T-cell (primary cell): ENCODE data around the gene CCDC81. TPM values are rescaled to one million over a fixed set of nuclear protein-coding genes. Genes with fewer than 3 reads are reported as not detected.

ENCODE experiments used
- ATAC-seq, 4 experiments: fragments of 200-7000 bp in 3 of 4; fragments of 150-1000 bp in 1 of 4; cut with Tn5 transposase; replicated peaks in 1 of 4; 1 replicate in 3 of 4; 2 replicates in 1 of 4; pipeline ENCODE4 v1.10.0; 2021; ENCODE audit warnings: moderate library complexity in 3 of 4, mild to moderate bottlenecking in 2 of 4, moderate number of reproducible peaks in 1 of 4
- CTCF ChIA-PET, 2 donors: fragments of 300-600 bp; sonication (Branson Sonifier 250); formaldehyde crosslinking; loops; one replicate each; lab custom pipeline; 2022; ENCODE audit warnings: antibody characterized with exemption in 2 of 2; lab: Charles Lee
- POLR2A ChIA-PET, 2 donors: fragments of 300-600 bp; sonication (Branson Sonifier 250); formaldehyde crosslinking; loops; one replicate each; lab custom pipeline; 2022; ENCODE audit warnings: antibody characterized with exemption in 2 of 2; lab: Charles Lee
- DNase-seq, 35 experiments: peaks; one replicate each; pipeline versions ENCODE4 v3.0.0 to v3.0.0-alpha.2; 2013 to 2023
- H3K27ac ChIP-seq: one replicate; pipeline ENCODE4 v1.5.1; 2013; ENCODE audit warnings: low read length
- H3K27me3 ChIP-seq, 2 experiments: replicated peaks in 1 of 2; 1 replicate in 1 of 2; 2 replicates in 1 of 2; pipeline versions ENCODE4 v1.6.1 to v1.7.0; 2013; ENCODE audit warnings: low read length in 1 of 2, mixed read lengths in 1 of 2; ENCODE audit not compliant: control insufficient read depth in 2 of 2, insufficient read depth in 2 of 2; ENCODE audit errors: extremely low read depth in 1 of 2
- H3K36me3 ChIP-seq, 2 donors: 1 replicate in 1 of 2; 2 replicates in 1 of 2; pipeline versions ENCODE4 v1.6.1 to v1.7.0; 2013; ENCODE audit warnings: low read length in 1 of 2; ENCODE audit not compliant: control insufficient read depth in 2 of 2, insufficient read depth in 1 of 2; ENCODE audit errors: extremely low read depth in 1 of 2
- H3K4me1 ChIP-seq, 2 experiments: 1 replicate in 1 of 2; 2 replicates in 1 of 2; pipeline versions ENCODE4 v1.6.1 to v1.7.0; 2013; ENCODE audit warnings: low read length in 2 of 2, mixed read lengths in 1 of 2; ENCODE audit not compliant: insufficient read depth in 2 of 2, control insufficient read depth in 1 of 2; ENCODE audit errors: extremely low read depth in 1 of 2
- H3K4me3 ChIP-seq, 2 donors: 1 replicate in 1 of 2; 2 replicates in 1 of 2; pipeline versions ENCODE4 v1.5.1 to v1.7.0; 2013; ENCODE audit warnings: mild to moderate bottlenecking in 2 of 2, low read length in 1 of 2, moderate library complexity in 1 of 2; ENCODE audit not compliant: control insufficient read depth in 1 of 2; ENCODE audit errors: extremely low read depth in 1 of 2
- H3K9me3 ChIP-seq: 2 replicates; pipeline ENCODE4 v1.7.0; 2013
- H3K27ac Mint-ChIP-seq, 2 donors: one replicate each; pipeline ENCODE4 v1.8.0; 2020 to 2021; ENCODE audit warnings: mild to moderate bottlenecking in 2 of 2, mixed read lengths in 2 of 2
- H3K27me3 Mint-ChIP-seq, 2 donors: one replicate each; pipeline ENCODE4 v1.8.0; 2021 to 2022; ENCODE audit warnings: mixed read lengths in 2 of 2
- H3K36me3 Mint-ChIP-seq: one replicate; pipeline ENCODE4 v1.8.0; 2021; ENCODE audit warnings: mixed read lengths
- H3K4me1 Mint-ChIP-seq, 3 donors: one replicate each; pipeline ENCODE4 v1.8.0; 2020 to 2022; ENCODE audit warnings: mixed read lengths in 3 of 3, mild to moderate bottlenecking in 1 of 3
- H3K4me3 Mint-ChIP-seq, 3 donors: one replicate each; pipeline ENCODE4 v1.8.0; 2020 to 2022; ENCODE audit warnings: mild to moderate bottlenecking in 3 of 3, mixed read lengths in 3 of 3, moderate library complexity in 3 of 3
- H3K9me3 Mint-ChIP-seq, 3 donors: one replicate each; pipeline ENCODE4 v1.8.0; 2020 to 2022; ENCODE audit warnings: mixed read lengths in 3 of 3
- WGBS: methylation state at CpG from one replicate; pipeline ENCODE4 v1.1.5; 2013; ENCODE audit warnings: missing lambda C conversion rate; ENCODE audit not compliant: insufficient coverage; 5-methylcytosine and 5-hydroxymethylcytosine counted together
- total RNA-seq, 35 experiments: library from RNA in 6 of 35; stranded (reverse) in 6 of 35; fragments of 120-200 nt in 1 of 35; gene quantifications; one replicate each; pipeline versions ENCODE4 v1.2.1 to v1.2.4 and lab custom pipeline; 2013 to 2026

CCDC81 gene
- total RNA-seq, 5 donors from 2014 or later (not counting 1 experiment from before 2014, with no cell fraction given), result 0.47 to 1.3 (median 0.85) TPM

GRCh38 chr11:86370171-86370570, 4.5 kb upstream of the CCDC81 start:
- 94% methylated on average over 2 of the region's 4 CpGs for WGBS
- Histone ChIP-seq H3K27ac (no peak overlapping the region), H3K27me3 (peaks cover 0 to 4% of the 10 kb centered on the region in 2 experiments), H3K4me1 (no peaks in the 10 kb centered on the region), H3K9me3 (no peaks in the 10 kb centered on the region), H3K4me3 (no peak overlapping the region), H3K36me3 (no peaks in the 10 kb centered on the region)
- ChIA-PET CTCF (no interaction called here), POLR2A (no interaction called here)
- Mint-ChIP-seq H3K27ac (no peak overlapping the region), H3K36me3 (peaks cover 4% of the 10 kb centered on the region), H3K4me3 (no peak overlapping the region), H3K4me1 (no peaks in the 10 kb centered on the region), H3K9me3 (no peaks in the 10 kb centered on the region), H3K27me3 (peaks cover 4 to 6% of the 10 kb centered on the region in 2 donors)
- DNase-seq, result no peak
- ATAC-seq, result no peak

GRCh38 chr11:86370922-86371594, 3.6 kb upstream of the CCDC81 start:
- WGBS, result 58% methylated on average over 3 of the region's 6 CpGs
- no peak overlapping the region for H3K4me3 Mint-ChIP-seq
- H3K36me3 Mint-ChIP-seq, result no peaks in the 10 kb centered on the region
- ATAC-seq (no peak), DNase-seq (no peak)
- Histone ChIP-seq H3K4me3 (no peak overlapping the region), H3K27me3 (peaks cover 0 to 4% of the 10 kb centered on the region in 2 experiments), H3K36me3 (no peaks in the 10 kb centered on the region), H3K9me3 (no peaks in the 10 kb centered on the region), H3K27ac (no peak overlapping the region), H3K4me1 (no peaks in the 10 kb centered on the region)
- no peak overlapping the region for H3K27ac Mint-ChIP-seq
- POLR2A ChIA-PET, result no interaction called here
- CTCF ChIA-PET, result interaction anchor here in 1 of 2 donors (0.6 kb wide), 1 partner anchor 17 kb away, joined by 3 read pairs; no protein-coding TSS in a partner anchor
- no peaks in the 10 kb centered on the region for H3K9me3 Mint-ChIP-seq
- H3K27me3 Mint-ChIP-seq, result peaks cover 4 to 6% of the 10 kb centered on the region in 2 donors
- H3K4me1 Mint-ChIP-seq, result no peaks in the 10 kb centered on the region

GRCh38 chr11:86372041-86372440, 2.6 kb upstream of the CCDC81 start:
- no peak overlapping the region for H3K27ac ChIP-seq
- no peaks in the 10 kb centered on the region for H3K36me3 ChIP-seq
- H3K9me3 ChIP-seq, result no peaks in the 10 kb centered on the region
- no peaks in the 10 kb centered on the region for H3K4me1 Mint-ChIP-seq
- no peak overlapping the region for H3K27ac Mint-ChIP-seq
- POLR2A ChIA-PET, result no interaction called here
- no peaks in the 10 kb centered on the region for H3K9me3 Mint-ChIP-seq
- no peak overlapping the region for H3K4me3 ChIP-seq
- no CpG with 5 or more reads among the region's 1 CpG for WGBS
- no peak overlapping the region for H3K4me3 Mint-ChIP-seq
- CTCF ChIA-PET, result no interaction called here
- H3K36me3 Mint-ChIP-seq, result no peaks in the 10 kb centered on the region
- peaks cover 0 to 4% of the 10 kb centered on the region in 2 experiments for H3K27me3 ChIP-seq
- no peaks in the 10 kb centered on the region for H3K4me1 ChIP-seq
- H3K27me3 Mint-ChIP-seq, result peaks cover 4 to 6% of the 10 kb centered on the region in 2 donors
- ATAC-seq (no peak), DNase-seq (no peak)

- H3K4me3 ChIP-seq, result no peak overlapping the region
- ChIA-PET POLR2A (no interaction called here), CTCF (no interaction called here)
- no peak for DNase-seq
- peaks cover 0 to 4% of the 10 kb centered on the region in 2 experiments for H3K27me3 ChIP-seq
- H3K36me3 ChIP-seq, result no peaks in the 10 kb centered on the region
- H3K36me3 Mint-ChIP-seq, result no peaks in the 10 kb centered on the region
- no peaks in the 10 kb centered on the region for H3K4me1 Mint-ChIP-seq
- H3K27ac Mint-ChIP-seq, result no peak overlapping the region
- no peak overlapping the region for H3K4me3 Mint-ChIP-seq
- no peaks in the 10 kb centered on the region for H3K4me1 ChIP-seq
- H3K9me3 Mint-ChIP-seq, result no peaks in the 10 kb centered on the region
- H3K27me3 Mint-ChIP-seq, result peaks cover 4 to 6% of the 10 kb centered on the region in 2 donors
- H3K9me3 ChIP-seq, result no peaks in the 10 kb centered on the region
- ATAC-seq, result no peak
- H3K27ac ChIP-seq, result no peak overlapping the region
These were observed 2.1 kb upstream of the CCDC81 start for GRCh38 chr11:86372586-86372985.

GRCh38 chr11:86374069-86374468, 618 bp upstream of the CCDC81 start:
- Mint-ChIP-seq H3K27me3 (peaks cover 4 to 6% of the 10 kb centered on the region in 2 donors), H3K36me3 (no peaks in the 10 kb centered on the region), H3K4me1 (no peaks in the 10 kb centered on the region), H3K9me3 (no peaks in the 10 kb centered on the region), H3K27ac (no peak overlapping the region), H3K4me3 (no peak overlapping the region)
- ChIA-PET CTCF (no interaction called here), POLR2A (no interaction called here)
- H3K36me3 ChIP-seq, result no peaks in the 10 kb centered on the region
- H3K4me1 ChIP-seq, result no peaks in the 10 kb centered on the region
- ATAC-seq, result no peak
- H3K4me3 ChIP-seq, result no peak overlapping the region
- WGBS, result no CpG with 5 or more reads among the region's 1 CpG
- H3K27me3 ChIP-seq, result peaks cover 0 to 4% of the 10 kb centered on the region in 2 experiments
- no peak overlapping the region for H3K27ac ChIP-seq
- H3K9me3 ChIP-seq, result no peaks in the 10 kb centered on the region
- no peak for DNase-seq

DNA sequence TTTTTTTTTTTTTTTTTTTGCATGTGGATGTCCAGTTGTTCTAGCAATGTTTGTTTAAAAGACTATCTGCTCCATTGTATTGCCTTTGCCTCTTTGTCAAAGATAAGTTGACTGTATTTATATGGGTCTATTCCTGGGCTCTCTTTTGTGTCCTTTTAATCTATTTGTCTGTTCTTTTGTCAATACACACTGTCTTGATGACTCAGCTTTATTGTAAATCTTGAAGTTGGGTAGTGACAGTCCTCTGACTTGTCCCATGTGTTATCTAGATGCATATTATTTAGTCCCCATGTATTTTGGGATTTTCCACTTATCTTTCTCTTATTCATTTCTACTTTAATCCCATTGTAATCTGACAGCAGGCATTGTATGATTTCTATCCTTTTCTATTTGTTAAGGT, 3.3 kb downstream of the CCDC81 start:
- no peaks in the 10 kb centered on the region for H3K9me3 Mint-ChIP-seq
- H3K36me3 Mint-ChIP-seq, result no peaks in the 10 kb centered on the region
- H3K27ac Mint-ChIP-seq, result no peak overlapping the region
- Histone ChIP-seq H3K27ac (no peak overlapping the region), H3K36me3 (no peaks in the 10 kb centered on the region), H3K4me3 (no peak overlapping the region), H3K4me1 (no peaks in the 10 kb centered on the region), H3K27me3 (peaks cover 0 to 4% of the 10 kb centered on the region in 2 experiments), H3K9me3 (no peaks in the 10 kb centered on the region)
- ATAC-seq (no peak), DNase-seq (no peak)
- no peak overlapping the region for H3K4me3 Mint-ChIP-seq
- CTCF ChIA-PET, result no interaction called here
- H3K4me1 Mint-ChIP-seq, result no peaks in the 10 kb centered on the region
- peaks cover 4 to 6% of the 10 kb centered on the region in 2 donors for H3K27me3 Mint-ChIP-seq
- POLR2A ChIA-PET, result no interaction called here
